ENCODE measurements around the gene REC8.
A peak's percentile ranks its signal among the peaks of the same experiment; 100 is the strongest.

Gene REC8

GRCh38 chr14:24171422-24172260 lies at the start of gene REC8:
Gene REC8 (plus strand): TSS chr14:24172080. CDS start chr14:24172553, 473 bp downstream.
- DNase-seq (ENCODE audit: low spot score) = peak; percentile 96

GRCh38 chr14:24122416-24122815 lies 49.5 kb upstream of the REC8 start:
- DNase-seq (ENCODE audit: low spot score) = no peak

GRCh38 chr14:24122898-24123297 lies 49.0 kb upstream of the REC8 start:
- no peak for DNase-seq (ENCODE audit: low spot score)

GRCh38 chr14:24123424-24124417 lies 48.2 kb upstream of the REC8 start:
- no peak for DNase-seq (ENCODE audit: low spot score)

- no peak for DNase-seq (ENCODE audit: low spot score)
Observed at GRCh38 chr14:24126939-24127338, 44.9 kb upstream of the REC8 start.

- DNase-seq (ENCODE audit: low spot score) = no peak
Observed at GRCh38 chr14:24127673-24128072, 44.2 kb upstream of the REC8 start.

GRCh38 chr14:24129410-24129998 lies 42.4 kb upstream of the REC8 start:
- no peak for DNase-seq (ENCODE audit: low spot score)

GRCh38 chr14:24130380-24130716 lies 41.5 kb upstream of the REC8 start, which contains the start of gene FITM1:
Gene FITM1 (plus strand): TSS chr14:24130659. CDS start chr14:24131564, 905 bp downstream.
- no peak for DNase-seq (ENCODE audit: low spot score)

- DNase-seq (ENCODE audit: low spot score) = no peak
Observed at GRCh38 chr14:24130717-24131548, 40.9 kb upstream of the REC8 start.

- DNase-seq (ENCODE audit: low spot score) = no peak
Observed at GRCh38 chr14:24131549-24131966, 40.3 kb upstream of the REC8 start.

- no peak for DNase-seq (ENCODE audit: low spot score)
Observed at GRCh38 chr14:24132061-24132685, 39.7 kb upstream of the REC8 start.

- no peak for DNase-seq (ENCODE audit: low spot score)
Observed at GRCh38 chr14:24132976-24133375, 38.9 kb upstream of the REC8 start.

GRCh38 chr14:24133735-24134134 lies 38.1 kb upstream of the REC8 start:
- DNase-seq (ENCODE audit: low spot score) = no peak

- no peak for DNase-seq (ENCODE audit: low spot score)
Observed at GRCh38 chr14:24135584-24135833, 36.4 kb upstream of the REC8 start.

GRCh38 chr14:24135834-24136683 lies 35.8 kb upstream of the REC8 start, which contains the start of gene PSME1:
Gene PSME1 (plus strand): TSS chr14:24136194. CDS start chr14:24136263, 69 bp downstream.
- DNase-seq (ENCODE audit: low spot score) = peak; percentile 94

- DNase-seq (ENCODE audit: low spot score) = no peak
Observed at GRCh38 chr14:24136684-24137528, 35.0 kb upstream of the REC8 start.

- no peak for DNase-seq (ENCODE audit: low spot score)
Observed at GRCh38 chr14:24137529-24138395, 34.1 kb upstream of the REC8 start.
